Stimulated activated CD4-positive, alpha-beta T cell treated with anti-CD3 and anti-CD28 coated beads, TNF-alpha, amount 100 ng/mL, for 48 hours (primary cell): ENCODE results near the gene IRF5.
"Not testable (repeated sequence)": the region's sequence is repeated elsewhere in the genome, so short reads cannot be mapped to it uniquely, and the experiment has no call there.

Experiments
- DNase-seq, 3 donors: peaks; one replicate each; pipeline ENCODE4 v3.0.0-alpha.2; 2020; ENCODE audit warnings: low read depth in 3 of 3

The IRF5 gene

GRCh38 chr7:128939861-128940410, 2.2 kb downstream of the IRF5 start:
- no peak for DNase-seq

GRCh38 chr7:128940494-128941322, 3.0 kb downstream of the IRF5 start:
- DNase-seq, result no peak

GRCh38 chr7:128941323-128941890, 3.7 kb downstream of the IRF5 start:
- DNase-seq, result no peak

- no peak for DNase-seq
Observed at GRCh38 chr7:128941946-128942526, 4.3 kb downstream of the IRF5 start.

GRCh38 chr7:128943251-128943650, 5.5 kb downstream of the IRF5 start:
- DNase-seq, result not testable (repeated sequence)

- no peak for DNase-seq
Observed at GRCh38 chr7:128944487-128945236, 6.9 kb downstream of the IRF5 start.

- no peak for DNase-seq
Observed at GRCh38 chr7:128945668-128946366, 8.1 kb downstream of the IRF5 start.

GRCh38 chr7:128946936-128947830, 9.5 kb downstream of the IRF5 start:
- no peak for DNase-seq

GRCh38 chr7:128947854-128948253, 10.1 kb downstream of the IRF5 start:
- DNase-seq, result no peak

GRCh38 chr7:128948312-128948973, 10.7 kb downstream of the IRF5 start:
- no peak for DNase-seq

- DNase-seq, result no peak
Observed at GRCh38 chr7:128948976-128949760, 11.4 kb downstream of the IRF5 start.

GRCh38 chr7:128951296-128951695, 13.6 kb downstream of the IRF5 start:
- no peak for DNase-seq

- no peak for DNase-seq
Observed at GRCh38 chr7:128954150-128954549, 16.4 kb downstream of the IRF5 start.

- DNase-seq, result no peak
Observed at GRCh38 chr7:128954830-128955802, 17.4 kb downstream of the IRF5 start.

- no peak for DNase-seq
Observed at GRCh38 chr7:128955981-128956380, 18.3 kb downstream of the IRF5 start.

- DNase-seq, result no peak
Observed at GRCh38 chr7:128959296-128959695, 21.6 kb downstream of the IRF5 start.

- DNase-seq, result no peak
Observed at GRCh38 chr7:128961030-128961659, 23.4 kb downstream of the IRF5 start.
